ENCODE results near the gene RANBP1.

RANBP1 gene

GRCh38 chr22:20089226-20089976, 26.5 kb upstream of the RANBP1 start:
- no peak for DNase-seq

GRCh38 chr22:20089977-20090729, 25.8 kb upstream of the RANBP1 start:
- no peak for DNase-seq

GRCh38 chr22:20090730-20091240, 25.1 kb upstream of the RANBP1 start:
- no peak for DNase-seq

DNA sequence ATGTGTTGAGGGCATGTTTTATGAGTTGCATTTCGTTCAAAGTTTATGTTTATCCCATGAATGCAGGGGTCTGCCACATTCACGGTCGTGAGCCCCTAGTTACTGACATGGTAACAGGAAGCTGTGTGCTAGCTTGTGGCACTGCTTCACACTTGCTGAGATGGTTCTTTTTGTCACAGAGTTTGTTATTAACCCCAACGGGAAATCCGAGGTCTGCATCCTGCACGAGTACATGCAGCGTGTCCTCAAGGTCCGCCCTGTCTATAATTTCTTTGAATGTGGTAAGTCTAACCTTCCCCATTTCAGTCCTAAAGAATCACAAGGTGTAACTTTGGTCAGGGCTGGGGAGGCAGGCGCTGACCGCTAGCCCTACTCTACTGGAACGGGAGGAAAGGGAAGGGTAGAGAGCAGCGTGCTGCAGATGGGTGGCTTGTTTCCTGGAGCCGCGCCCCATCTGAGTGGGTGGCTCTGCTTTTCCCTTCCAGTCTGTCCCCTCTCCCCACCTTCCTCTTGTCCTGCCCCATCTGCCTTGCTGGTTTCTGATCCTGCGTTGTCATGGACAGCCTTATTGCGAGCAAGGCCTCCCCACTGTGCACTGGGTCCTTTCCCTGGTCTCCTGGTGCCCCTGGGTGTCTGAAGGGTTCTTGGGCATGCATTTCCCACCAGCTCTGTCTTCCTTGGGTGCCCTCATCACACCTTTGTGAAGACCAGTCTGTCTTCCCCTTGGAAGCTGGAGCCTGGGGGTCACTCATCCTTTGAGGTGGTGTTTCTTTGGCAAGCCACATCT, 24.0 kb upstream of the RANBP1 start:
- no peak for DNase-seq

DNA sequence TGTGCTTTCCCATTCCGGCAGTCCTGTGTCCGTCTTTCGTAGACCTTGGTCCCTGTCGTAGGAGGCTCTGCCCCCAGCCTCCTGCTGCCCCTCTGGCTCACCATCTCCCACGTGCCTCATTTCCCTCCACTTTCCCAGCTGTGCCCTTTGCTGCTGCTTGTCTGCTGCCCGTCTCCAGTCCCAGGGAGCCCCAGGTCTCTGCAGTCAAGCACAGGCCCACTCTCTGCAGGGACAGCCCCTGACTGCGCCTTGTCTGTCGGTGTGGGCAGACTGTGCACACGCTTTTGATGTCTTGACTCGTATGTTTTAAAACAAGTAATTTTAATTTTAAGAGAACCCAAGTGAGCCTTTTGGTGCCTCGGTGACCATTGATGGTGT, 23.4 kb upstream of the RANBP1 start:
- no peak for DNase-seq

GRCh38 chr22:20093418-20094196, 22.3 kb upstream of the RANBP1 start:
- DNase-seq, result no peak

DNA sequence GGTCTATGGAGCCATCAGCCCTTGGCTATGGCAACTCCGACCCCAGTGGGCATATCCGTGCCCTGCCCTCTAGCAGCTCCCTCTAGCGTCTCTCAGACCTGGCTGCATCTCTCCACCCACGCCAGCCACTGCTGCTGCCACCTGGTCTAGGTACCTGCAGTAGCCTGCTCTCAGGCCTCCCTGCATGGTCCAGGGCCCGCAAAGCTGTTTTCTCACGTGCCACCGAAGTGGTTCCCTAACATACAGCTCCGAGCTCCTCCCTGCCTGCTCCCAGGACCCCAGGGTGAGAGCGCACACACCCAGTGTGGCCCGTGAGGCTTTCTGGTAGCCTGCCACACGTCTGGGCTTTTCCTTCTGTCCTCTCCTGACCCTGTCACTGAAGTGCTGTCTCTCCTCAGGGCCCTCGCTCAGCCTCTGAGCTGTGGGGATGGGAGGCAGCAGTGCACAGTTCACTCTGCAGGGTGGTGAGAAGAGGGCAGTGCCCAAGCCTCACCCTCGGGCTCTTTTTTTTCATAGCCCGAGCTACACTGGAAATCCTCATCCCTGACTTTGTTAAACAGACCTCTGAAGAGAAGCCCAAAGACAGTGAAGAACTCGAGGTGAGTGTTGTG, 21.6 kb upstream of the RANBP1 start:
- DNase-seq, result no peak

GRCh38 chr22:20095521-20095920, 20.4 kb upstream of the RANBP1 start:
- DNase-seq, result peak; percentile 33

GRCh38 chr22:20096574-20097420, 19.1 kb upstream of the RANBP1 start:
- DNase-seq, result no peak

GRCh38 chr22:20099099-20099711, 16.7 kb upstream of the RANBP1 start:
- no peak for DNase-seq

DNA sequence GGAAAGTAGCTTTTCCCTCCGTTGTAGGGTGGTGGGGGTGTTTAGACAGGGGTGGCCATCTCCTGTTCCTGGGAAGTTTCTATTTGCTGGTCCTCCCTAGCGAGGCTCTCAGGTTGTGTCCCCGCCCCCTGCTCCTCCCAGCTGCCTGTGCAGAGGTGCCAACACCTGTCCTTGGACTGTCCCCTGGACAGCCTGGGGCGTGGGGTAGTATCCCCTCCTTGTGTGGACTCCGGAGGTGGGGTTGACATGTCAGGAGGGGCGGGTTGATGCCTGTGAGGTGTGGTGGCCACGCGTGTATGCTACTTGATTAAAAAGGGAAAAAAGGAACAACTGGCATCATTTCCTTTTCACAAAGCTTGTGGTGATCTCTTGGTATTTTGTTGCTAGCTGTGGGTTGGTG, 14.3 kb upstream of the RANBP1 start:
- no peak for DNase-seq

DNA sequence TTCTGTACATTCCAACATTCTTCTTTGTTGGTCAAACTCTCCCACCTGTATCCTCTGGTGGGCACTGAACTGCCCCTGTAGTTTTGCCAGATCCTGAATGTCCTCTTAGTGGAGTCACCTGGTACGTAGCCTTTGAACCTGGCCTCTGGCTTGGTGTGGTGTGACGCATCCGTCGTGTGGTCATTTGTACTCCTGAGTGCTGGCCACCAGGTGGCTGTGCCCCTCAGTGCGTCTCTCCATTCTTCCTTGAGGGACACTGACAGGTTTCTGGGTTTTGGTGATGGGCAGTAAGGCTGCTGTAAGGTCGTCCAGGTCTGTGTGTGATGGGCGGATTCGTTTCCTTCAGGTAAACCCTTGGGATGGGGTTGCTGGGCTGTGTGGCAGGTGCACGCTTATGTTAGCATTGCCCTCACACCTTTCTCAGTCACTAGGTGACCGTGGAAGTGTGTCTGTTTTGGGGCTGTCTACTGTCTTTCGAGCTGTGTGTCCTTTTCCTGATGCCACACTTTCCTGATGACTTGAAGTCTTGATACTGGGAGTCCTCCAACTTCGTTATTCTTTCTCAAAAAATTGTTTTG, 13.6 kb upstream of the RANBP1 start:
- no peak for DNase-seq

DNA sequence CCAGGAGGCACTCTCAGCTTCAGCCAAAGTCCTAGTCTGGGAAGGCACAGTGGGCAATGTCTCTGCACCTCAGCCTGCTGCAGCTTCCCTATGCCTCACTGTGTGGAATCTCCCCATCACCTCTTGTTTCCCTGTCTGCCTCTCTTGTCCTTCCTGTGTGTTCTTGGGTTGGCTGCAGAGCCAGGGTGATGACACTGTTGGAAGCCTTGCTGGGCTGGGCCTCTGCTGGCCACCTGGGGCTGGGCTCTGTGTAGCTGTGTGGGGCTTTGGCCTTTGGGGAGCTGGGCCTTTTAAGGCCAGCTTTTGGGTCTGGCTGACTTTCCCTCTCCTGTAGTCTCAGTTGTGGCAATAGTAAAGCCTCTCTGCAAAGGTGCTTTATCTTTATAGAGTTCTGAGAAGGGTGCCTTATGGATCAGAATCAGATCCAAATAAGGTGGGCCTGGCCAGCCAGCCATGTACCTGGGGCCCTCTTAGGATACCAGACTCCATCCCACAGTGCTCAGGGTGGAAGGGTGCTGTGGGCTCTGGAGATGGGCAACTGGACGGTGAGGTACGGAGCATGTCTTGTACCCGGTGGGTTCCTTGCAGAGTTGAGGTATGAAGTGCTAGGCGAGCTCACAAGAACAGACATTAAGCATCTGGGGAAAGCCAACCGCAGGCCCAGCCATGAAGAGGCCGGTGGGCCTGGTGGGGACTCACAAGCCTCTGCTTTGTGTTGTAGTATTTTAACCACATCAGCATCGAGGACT, 10.3 kb upstream of the RANBP1 start:
- no peak for DNase-seq

- no peak for DNase-seq
Observed at GRCh38 chr22:20106205-20106848, 9.6 kb upstream of the RANBP1 start.

DNA sequence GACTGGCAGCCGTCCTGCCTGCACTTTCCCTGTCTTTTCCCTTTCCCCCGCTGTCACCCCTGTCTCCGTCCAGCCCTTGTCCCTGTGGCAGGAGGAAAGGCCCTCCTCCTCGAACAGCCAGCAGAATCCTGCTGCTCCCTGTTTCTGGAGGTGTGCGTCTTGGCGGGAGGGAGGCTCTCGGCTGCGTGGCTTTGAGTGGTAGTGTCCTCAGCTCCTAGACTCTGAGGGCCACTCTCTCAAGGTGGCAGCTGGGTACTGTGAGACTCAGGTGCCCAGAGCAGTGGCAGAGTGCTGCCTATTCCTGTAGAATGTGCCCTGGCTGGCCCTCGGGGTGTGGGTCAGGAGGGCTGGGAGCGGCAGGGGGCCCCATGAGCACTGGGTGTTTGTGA, 9.1 kb upstream of the RANBP1 start:
- no peak for DNase-seq

GRCh38 chr22:20107471-20107901, 8.4 kb upstream of the RANBP1 start:
- no peak for DNase-seq

DNA sequence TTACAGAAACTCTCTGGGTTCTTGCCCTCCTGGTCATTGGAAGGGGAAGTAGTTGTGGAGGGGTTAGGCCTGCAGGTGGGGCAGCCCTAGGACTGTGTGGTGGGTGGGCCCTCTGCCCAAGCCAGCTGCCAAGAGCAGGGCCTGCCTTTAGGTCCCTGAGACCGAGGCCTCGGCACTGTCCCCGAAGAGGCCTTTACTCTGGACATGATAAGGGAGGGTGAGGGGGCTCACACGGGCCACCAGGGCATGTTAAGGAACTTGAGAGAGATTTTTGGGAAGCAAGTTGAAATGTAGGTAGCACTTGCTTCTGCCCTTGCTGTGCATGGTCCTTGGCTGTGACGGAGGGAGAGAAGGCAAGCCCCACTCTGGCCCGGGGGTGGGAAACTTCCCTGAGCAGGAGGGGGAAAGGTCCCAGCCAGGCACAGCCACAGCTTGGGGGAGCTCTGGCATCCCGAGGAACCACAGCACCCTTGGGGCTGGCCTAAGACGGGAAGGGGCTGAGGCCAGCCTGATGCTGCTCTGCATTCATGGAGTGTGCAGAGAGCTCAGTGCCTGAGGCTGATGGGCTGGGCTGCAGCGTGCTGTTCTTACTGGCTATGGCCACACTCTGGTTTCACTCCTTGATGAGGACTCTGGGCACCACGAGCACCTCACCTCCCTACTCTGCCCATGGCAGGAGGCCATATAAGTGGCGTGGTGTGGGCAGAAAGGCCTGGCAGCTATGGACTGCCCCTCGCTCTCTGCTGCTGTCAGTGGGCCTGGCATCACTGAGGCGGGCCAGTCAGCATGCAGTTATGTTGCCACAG, 7.8 kb upstream of the RANBP1 start:
- no peak for DNase-seq

DNA sequence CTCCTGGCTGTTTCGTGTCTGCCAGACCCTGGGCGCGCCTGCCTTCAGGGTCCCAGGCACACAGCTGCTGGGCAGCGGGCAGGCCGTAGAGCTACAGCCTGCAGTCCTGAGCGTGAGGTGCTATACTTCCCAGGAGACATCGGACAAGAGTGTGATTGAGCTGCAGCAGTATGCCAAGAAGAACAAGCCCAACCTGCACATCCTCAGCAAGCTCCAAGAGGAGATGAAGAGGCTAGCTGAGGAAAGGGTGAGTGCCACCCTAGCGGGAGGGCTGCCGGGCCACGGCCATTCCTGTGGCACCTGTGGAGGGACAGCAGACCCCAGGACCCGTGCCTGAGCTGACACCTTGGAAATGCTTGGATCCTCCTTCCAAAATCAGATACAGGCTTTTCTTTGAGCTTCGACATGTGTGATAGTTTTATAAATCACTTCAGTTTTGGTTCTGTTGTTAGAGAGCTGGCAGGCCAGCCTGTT, 7.1 kb upstream of the RANBP1 start:
- no peak for DNase-seq

All from activated CD4-positive, alpha-beta T cell treated with anti-CD3 and anti-CD28 coated beads, Interleukin-10, Interleukin-2, amounts not matched to agents 100 ng/mL and 50 ng/mL, durations not matched to agents 16 hours and 8 hours (primary cell).